Activated T-cell treated with anti-CD3 and anti-CD28 coated beads for 4 hours (primary cell): ENCODE data around the gene C16orf89.
A peak's percentile ranks its signal among the peaks of the same experiment; 100 is the strongest.
"Not testable (repeated sequence)": the region's sequence is repeated elsewhere in the genome, so short reads cannot be mapped to it uniquely, and the experiment has no call there.

ENCODE experiments used
- DNase-seq: peaks from one replicate; pipeline ENCODE4 v3.0.0-alpha.2; 2020

The C16orf89 gene, protein sequence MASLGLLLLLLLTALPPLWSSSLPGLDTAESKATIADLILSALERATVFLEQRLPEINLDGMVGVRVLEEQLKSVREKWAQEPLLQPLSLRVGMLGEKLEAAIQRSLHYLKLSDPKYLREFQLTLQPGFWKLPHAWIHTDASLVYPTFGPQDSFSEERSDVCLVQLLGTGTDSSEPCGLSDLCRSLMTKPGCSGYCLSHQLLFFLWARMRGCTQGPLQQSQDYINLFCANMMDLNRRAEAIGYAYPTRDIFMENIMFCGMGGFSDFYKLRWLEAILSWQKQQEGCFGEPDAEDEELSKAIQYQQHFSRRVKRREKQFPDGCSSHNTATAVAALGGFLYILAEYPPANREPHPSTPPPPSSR

DNA sequence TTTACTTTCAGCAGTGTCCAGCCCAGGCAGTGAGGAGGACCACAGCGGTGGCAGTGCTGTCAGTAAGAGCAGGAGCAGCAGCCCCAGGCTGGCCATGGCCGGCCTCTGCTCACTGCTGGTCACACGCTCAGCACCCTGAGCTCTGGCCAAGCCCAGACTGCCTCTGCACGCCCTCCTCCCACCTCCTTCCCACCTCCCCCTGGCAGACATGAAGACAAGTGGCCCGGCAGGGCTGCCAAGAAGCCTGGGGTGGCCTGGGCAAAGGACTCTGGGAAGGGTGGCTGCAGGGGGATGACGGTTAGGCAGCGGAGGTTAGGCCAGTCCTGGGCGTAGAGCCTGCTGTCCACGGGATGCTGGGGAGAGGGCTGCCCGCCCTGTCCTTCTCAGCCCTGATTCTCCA, at the start of gene C16orf89:
Gene C16orf89, minus strand, starts transcription at position 144 of the 400 bp plus-strand sequence. Its CDS starts 48 bp downstream, at position 96.
- no peak for DNase-seq

DNA sequence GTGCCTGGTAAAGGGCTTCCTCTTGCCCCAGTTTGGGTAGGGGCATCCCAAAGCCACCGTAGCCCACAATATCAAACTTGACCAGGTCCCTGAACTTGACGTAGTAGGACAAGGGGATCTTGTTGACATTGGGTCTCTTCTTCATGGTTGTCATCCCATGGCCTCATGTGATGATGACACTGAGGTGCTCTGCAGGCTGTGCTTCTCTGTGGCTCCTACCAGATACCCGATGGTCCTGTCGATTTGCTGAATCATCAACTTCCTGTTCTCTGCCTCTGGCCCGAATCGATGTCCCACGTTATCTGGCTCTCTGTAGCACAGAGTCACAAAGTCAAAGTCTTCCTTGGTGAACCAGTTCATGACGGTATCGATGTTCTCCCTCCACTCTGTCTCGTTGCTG, 45.2 kb upstream of the C16orf89 start:
- DNase-seq, result not testable (repeated sequence)

DNA sequence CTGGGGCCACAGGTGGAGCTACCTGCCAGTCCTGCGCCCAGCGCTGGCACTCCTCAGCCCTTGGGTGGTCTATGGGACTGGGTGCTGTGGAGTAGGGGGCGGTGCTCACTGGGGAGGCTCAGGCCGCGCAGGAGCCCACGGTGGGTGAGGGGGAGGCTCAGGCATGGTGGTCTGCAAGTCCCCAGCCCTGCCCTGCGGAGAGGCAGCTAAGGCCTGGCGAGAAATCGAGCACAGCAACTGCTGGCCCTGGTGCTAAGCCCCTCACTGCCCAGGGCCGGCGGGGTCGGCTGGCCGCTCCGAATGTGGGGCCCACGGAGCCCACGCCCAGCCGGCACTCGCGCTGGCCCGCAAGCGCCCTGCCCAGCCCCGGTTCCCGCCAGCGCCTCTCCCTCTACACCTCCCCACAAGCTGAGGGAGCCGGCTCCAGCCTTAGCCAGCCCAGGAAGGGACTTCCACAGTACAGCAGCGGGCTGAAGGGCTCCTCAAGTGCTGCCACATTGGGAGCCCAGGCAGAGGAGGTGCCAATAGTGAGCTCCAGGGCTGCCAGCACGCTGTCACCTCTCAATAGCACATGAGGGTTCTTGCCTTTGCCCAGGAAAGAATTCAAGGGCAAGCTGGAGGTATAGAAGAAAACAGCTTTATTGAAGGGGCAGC, 42.9 kb upstream of the C16orf89 start:
- DNase-seq, result no peak

DNA sequence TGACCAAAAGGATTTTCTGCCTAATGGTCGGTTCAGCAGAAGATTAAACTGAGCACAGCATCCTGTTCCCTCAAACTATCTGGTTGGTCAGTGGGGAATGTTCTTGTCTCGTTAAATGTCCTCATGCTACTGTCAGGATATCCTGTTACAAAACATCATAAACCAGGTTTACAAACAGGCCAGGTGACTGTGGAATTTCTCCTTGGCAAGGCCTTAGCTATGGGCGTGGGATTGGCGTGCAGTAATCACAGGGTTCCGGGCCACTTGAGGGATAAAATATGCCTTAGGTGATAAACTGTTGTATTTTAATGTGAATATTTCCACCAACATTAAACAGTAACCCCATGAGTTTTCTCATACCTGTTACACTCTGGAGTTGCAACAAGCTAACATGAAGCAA, 39.3 kb upstream of the C16orf89 start:
- not testable (repeated sequence) for DNase-seq

DNA sequence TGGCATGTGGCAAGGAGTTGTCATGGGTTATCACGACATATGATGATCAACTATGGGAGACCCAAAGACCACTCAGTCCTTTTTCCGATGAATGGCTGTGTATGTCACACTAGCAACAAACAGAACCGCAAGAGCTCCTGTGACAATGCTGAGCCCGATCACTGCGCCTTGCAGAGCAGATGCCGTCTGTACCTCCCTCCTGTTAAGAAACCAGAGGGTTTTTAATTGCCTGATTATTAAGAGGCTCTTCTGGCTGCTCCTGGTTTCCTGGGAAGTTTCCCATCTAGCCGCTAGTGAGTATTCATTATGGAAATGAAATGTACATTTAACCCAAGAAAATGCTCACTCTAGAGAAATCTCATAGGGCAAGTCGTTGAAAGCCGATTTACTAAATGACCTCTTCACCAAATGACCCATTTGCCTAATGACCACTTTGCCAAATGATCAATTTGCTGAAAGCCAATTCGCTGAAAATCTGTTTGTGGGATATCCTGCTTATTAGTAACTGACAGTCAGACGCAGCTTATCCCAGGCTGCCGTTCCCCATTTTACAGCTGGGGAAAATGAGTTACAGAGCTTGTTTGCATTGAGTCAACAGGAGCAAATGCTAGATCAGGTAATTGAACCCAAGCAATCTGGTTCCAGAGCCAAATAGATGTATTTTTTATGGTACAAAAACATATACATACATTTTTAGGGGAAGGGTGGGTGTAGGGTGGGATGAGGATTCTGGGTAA, 37.7 kb upstream of the C16orf89 start:
- not testable (repeated sequence) for DNase-seq

DNA sequence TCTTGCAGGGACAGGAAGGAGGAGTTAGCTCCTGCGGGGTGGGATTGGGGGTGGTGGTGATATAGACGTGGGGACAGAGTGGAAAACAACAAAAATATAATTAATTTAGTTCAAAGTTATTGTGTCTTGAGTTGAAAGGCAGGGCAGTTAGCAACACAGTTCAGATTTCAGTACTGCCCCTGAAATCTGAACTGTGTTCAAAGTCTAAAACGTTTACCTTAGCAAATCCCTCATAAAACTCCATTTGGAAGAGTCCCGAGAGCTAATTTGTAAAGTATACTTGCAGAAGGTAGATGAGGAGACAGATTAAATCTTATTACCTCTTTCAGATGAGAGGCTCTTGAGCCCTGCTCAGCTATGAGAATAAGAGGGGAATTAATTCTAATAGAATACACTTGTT, 33.4 kb upstream of the C16orf89 start:
- not testable (repeated sequence) for DNase-seq

DNA sequence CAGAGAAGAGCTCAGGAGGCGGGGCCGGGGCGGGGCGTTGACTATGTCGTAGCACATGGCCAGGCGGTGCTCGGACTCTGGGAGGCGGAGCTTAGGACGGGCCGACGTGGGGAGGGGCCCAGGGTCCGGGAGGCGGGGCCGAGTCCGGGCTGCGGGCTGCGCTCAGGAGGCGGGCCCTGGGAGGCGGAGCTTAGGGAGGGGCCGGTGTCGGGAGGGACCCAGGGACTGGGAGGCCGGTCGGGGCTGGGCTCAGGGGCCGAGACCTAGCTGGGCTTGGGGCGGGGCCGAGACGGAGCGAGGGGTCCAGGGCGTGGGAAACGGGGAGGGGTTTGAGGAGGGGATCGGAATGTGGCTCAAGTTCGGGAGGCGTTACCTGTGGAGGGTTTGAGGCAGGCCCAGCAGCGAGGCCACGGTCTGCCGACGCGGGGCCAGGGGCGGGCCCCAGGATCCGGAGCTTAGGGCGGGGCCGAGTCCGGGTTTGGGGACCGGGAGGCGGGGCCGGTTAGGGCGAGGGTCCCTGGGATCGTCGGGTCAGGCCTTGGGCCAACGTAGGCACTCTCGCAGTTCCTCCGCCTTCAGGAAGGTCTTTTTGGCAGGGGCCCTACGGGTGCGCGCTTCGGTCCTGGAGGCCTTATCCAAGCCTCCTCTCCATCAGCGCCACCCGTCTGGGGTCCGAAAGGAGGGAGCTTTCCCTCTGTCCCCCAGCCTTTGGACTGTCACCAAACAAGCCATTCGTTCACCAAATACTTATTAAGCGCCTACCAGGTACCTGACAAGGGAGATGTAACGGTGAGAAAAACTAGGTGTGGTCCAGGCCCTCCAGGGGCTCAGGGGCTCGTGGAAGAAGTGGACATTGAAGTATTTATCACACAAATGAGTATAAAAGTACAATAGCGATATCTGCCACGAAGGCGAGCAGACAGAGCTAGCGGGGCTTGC, 32.7 kb upstream of the C16orf89 start:
- peak; percentile 91 for DNase-seq

DNA sequence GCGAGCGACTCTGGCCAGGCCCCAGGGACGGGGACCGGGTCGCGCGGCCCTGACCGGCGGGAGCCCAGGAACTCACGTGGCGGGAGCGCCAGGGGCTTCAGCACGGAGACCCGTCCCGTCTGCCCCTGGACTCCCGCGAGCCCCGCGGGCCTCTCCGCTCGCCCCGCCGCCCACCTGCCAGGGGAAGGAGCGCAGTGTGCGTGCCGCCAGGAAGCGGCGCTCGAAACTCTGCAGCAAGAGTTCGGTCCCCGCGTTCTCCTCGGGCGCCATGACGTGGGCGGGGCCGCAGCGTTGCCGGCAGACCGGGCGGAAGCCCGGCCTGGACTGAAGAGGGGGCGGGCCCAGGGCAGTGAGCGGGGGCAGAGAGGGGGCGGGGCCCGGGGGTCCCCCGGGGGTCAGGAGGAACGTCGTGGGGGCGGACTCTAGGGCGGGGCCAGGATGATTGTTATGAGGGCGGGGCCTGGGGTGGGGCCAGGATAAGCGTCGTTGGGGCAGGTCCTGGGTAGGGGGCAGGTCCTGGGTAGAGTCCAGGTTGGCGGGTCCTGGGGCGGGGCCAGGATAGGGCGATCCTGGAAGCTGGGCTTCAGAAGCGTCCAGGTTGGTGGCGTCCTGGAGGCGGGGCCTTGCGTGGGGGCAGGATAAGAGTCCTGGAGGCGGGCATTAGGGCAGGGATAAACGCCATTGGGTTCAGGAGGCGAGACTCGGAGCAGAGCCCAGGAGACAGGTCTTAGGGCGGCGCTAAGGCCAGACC, 31.9 kb upstream of the C16orf89 start, which contains the start of gene EEF2KMT:
Gene EEF2KMT, minus strand, starts transcription at position 326 of the 751 bp plus-strand sequence. Its CDS starts 56 bp downstream, at position 270.
- peak; percentile 85 for DNase-seq

DNA sequence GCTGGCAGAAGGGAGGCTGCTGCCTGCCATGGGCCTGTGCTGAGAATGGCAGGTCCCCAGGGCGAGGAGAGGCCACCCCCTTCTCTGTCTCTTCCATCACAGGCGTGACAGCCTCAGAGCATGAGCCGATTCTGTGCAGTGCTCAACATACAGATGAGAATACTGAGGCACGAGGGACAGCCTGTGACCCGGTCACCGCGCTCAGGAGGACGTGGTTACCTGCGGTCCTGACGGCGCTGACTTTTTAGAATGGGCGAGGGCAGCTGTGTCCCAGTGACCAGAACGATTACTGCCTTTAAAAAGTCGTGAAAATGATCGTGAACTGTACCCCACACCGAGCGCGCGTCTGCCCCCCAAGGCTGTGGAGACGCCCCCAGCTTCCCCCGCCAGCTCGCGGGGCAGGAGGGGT, 31.3 kb upstream of the C16orf89 start:
- DNase-seq, result peak; percentile 12

DNA sequence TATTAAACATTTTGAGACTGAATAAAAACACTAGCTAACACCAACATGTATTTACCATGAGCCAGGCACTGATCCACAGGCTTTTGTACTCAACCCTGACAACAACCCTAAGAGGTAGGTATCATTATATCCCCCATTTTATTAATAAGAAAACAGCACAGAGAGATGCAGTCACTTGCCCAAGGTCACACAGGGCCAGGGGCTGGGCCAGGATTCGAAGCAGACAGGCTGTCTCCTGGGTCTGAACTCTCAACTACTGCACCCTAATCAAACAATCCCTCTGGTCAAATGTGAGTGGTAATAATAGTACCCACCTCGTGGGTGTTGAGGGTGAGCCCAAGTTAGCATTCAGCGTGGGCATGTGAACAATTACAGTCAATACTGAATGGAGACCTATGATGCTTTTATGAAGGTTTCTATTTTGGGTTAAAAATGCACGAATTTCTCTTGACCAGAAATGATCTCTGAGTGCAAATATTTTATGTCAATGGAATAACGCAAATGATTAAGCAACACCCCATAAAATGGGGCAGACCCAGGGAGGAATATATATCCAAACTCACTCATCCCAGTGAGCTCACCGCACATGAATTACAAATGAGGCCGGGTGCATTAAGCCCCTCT, 30.8 kb upstream of the C16orf89 start:
- DNase-seq, result not testable (repeated sequence)

DNA sequence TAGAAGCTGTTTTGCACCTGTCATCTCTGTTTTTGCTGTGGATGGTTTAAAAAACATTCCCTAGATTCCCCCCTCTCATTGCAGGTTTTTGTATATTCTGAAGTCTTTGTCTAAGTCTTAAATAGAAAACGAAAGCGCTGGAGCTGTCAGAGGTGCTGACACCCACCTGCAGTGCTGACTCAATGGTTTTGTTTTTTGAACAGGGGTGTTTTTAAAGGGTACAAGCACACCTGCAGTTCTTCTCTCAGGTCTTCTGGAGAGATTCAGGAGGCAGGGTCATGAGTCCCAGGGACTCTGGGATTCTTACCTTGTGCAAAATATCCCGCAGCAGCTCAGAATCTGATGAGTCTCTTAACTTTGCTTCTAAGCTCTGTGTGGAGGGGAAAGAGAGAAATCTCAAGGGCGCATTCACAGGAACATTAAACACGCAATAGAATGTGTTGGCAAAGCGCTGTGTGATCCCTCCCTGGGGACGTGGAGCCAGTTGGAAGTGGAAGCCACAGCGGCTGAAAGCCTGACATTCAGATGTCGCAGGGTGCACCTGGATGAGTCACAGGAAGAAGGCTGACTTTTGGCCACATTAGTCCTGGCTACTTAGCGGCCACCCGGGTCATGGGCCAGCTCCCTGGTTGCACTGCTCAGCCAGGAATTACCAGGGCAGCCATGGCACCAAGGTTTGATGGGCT, 29.5 kb upstream of the C16orf89 start:
- DNase-seq, result not testable (repeated sequence)

DNA sequence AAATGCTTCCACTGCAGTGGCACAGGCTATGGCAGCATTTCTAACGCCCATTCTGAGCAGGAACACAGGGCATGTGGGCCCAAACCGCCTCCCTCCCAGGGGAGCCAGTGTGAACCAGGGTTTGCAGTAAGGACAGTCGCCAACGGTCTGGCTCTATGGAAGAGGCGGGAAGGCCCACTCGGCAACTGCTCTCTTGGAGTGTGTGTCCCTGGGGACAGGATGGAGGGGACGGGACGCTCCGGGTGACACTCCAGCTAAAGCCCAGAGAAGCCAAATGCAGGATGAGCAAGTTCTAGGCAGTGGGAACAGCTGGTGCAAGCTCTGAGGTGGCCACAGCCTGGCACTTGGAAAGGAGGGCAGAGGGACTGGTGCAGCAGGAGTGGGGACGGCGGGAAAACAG, 28.0 kb upstream of the C16orf89 start:
- not testable (repeated sequence) for DNase-seq

DNA sequence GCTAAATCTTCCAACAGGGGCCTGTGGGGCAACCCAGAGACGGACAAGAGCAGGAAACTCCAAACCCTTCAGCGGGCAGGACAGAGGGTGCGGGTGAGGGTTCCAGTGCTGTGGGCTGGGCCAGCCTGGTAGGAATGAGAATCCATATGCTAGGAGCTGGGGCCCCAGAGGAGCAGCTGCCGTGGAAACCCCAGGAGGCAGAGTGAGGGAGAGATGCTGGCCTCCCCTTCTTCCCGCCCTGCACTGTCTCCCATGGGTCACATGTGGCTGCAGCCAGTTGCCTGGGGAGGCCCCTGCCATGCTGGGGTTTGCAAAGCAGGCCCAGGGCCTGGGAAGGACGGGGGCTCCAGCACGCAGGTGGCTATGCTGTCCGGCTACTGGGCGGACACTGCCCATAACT, 27.3 kb upstream of the C16orf89 start:
- DNase-seq, result not testable (repeated sequence)

DNA sequence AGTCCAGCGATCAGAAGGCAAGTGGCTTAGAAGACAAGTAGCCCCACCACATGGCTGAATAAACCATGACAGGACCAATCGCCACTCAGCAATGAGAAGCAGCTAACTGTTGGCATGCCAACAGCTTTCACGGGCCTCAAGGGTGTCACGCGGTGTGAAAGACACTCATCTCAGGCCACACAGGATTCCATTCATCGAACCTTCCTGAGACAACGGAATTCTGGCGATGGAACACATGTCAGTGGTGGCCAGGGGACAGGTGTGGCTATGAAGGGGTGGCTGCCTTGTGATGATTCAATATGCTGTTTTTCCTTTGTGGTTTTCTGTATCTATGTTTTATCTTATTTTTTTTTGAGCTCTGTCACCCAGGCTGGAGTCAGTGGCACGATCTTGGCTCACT, 24.8 kb upstream of the C16orf89 start:
- DNase-seq, result not testable (repeated sequence)

DNA sequence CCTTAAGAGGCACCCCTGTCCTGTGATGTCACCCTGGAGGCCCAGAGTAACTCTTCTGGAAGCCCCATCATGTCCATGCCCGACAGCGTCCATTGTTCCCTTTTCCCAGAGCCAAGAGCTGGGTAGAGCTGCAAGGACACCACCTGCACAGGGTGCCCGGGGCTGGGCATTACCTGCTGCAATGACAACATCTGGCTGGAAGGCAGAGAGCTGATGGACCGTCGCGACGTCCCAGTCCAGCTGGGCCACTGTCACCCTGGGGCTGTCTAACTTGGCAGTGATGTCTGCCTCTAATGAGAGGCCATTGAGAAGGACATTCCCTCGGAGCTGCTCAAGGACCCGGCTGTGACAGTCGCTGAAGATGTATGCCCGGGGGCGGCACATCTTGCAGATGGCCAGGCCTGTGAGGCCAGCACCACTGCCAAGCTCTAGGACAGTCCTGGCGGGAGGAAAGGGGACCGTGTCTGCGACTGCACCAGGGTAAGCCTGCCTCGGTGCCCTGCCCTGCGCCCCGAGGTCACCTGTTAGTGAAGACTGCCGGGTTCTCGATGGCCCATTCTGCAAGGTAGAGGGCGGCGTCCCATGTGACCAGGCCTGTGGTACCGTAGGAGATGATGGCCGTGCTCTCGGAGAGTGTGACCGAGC, 24.3 kb upstream of the C16orf89 start:
- not testable (repeated sequence) for DNase-seq

DNA sequence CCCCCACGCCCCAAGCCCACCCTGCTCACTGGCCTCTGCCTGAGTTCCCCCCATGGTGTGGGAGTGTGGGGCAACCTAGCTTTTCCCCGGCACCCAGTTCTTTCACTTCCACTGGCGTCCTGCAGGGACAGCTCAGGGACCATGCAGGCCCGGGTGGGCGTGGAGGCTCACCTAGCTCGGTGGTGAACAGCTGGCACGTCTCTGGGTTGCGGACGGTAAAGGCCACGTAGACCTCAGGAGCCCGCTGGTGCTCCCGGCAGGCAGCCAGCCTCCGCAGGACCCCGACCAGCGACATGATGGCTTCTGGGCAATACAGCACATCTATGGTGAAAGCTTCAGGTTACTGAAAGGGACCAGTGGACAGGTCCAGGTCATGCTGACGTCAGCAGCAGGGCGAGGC, 23.2 kb upstream of the C16orf89 start:
- not testable (repeated sequence) for DNase-seq

DNA sequence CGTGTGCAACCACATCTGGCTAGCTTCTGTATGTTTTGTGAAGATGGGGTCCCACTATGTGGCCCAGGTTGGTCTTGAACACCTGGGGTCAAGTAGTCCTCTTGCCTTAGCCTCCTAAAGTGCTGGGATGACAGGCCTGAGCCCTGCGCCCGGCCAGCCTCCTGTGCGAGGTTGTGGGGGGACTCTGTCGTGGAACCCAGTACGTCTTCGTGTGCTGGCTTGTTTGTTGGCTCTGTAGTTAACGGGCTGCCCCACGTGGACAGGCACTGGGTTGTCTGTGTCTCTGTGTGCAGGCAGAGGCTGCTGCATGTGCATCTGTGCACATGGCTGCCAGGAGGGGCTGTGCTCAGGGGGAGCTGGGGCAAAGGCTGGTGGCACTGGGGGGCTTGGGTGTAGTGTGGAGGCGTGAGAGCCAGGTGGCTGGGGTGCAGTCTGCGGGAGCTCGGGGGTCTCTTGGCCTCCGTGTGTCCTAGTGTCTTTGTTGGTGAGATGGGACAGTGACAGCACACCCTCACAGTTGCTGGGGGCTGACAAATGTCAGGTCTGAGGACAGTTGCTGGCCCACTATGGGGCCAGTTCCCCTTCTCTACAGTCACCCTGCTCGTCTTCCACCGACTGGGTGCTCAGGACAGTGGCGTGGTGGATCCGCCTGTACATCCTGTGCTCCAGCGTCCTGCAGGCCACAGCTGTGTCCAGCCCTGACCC, 22.5 kb upstream of the C16orf89 start:
- DNase-seq, result not testable (repeated sequence)

DNA sequence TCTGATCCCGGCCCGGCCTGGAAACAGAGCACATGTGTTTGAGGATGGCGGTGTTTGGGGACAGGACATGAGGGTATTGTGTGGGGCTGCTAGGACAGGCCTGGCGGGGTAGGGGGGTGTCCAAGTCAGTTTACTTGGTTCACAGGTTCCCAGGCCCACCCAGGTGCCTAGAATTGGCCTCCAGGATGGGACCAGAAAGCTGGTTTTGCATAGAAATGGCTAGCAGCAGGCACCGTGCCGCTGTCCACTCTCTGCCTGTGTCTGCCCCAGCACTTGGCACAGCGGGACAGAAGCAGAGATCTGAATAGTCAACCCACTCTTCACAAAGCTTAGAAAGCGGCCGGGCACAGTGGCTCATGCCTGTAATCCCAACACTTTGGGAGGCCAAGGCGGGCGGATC, 20.0 kb upstream of the C16orf89 start:
- DNase-seq, result not testable (repeated sequence)

DNA sequence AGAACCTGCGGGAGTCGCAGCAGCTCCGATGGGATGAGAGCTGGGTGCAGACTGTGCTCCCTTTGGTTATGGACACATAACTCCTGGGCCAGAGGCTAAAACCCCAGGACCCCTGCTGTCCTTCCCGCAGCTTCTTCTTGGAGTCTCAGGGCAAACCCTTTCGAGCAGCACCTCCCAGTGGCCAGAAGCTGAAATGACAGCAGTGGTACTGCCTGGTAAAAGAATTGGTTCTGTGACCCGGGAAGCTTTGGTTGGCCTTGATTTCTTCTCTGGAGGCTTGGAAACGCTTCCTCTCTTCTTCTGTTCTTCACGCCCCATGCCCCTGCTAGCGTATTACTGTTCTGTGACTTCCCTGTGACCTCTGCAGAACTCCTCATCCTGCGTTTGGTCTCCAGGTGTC, 19.0 kb upstream of the C16orf89 start:
- DNase-seq, result peak; percentile 28
